CD4-positive, alpha-beta T cell treated with Interleukin-15 for 1 hour (primary cell): ENCODE data around the gene ICOSLG.
"Not testable (repeated sequence)": the region's sequence is repeated elsewhere in the genome, so short reads cannot be mapped to it uniquely, and the experiment has no call there.

Experiments
- DNase-seq: peaks from one replicate; pipeline ENCODE4 v3.0.0-alpha.2; 2020

Gene ICOSLG

DNA sequence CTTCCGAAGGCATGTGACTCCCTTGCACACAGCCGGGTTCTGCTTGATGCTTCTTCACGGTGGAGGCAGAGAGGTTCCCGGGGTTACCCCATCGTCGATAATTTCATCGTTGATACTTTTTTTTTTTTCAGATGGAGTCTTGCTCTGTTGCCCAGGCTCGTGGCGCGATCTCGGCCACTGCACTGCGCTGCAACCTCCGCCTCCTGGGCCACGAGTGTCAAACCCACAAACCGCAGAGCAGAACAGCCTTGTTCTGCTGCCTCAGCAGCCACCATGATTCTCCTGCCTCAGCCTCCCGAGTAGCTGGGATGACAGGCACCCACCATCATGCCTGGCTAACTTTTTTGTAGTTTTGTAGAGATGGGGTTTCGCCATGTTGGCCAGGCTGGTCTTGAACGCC is 20.1 kb downstream of the ICOSLG start:
- DNase-seq: not testable (repeated sequence)

DNA sequence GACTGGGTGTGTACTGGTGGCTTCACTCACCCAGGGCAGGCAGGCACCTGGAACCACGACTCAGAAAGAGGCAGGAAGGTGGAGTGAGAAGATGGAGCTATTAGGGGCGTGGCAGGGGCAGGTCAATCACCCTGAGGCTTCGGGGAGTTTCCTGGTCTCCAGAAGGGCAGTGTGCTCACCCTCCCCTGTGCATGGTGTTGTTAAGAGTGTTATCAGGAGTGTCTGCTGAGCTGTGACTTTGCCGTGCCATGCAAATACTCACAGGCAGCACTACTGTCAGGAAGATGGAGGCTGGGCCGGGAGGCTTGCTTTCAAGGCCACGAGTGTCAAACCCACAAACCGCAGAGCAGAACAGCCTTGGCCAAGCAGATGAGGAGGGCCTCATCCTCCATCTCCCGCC is 22.3 kb downstream of the ICOSLG start:
- not testable (repeated sequence) for DNase-seq

DNA sequence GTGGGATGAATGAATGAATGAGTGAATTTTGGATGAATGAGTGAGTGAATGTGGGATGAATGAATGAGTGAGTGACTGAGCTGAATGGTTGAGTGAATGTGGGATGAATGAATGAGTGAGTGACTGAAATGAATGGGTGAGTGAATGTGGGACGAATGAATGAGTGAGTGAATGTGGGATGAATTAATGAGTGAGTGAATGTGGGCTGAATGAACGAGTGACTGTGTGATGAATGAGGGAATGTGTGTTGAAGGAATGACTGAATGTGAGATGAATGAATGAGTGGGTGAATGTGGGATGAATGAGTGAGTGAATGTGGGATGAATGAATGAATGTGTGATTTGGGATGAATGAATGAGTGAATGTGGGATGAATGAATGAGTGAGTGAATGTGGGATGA is 28.8 kb downstream of the ICOSLG start:
- not testable (repeated sequence) for DNase-seq

DNA sequence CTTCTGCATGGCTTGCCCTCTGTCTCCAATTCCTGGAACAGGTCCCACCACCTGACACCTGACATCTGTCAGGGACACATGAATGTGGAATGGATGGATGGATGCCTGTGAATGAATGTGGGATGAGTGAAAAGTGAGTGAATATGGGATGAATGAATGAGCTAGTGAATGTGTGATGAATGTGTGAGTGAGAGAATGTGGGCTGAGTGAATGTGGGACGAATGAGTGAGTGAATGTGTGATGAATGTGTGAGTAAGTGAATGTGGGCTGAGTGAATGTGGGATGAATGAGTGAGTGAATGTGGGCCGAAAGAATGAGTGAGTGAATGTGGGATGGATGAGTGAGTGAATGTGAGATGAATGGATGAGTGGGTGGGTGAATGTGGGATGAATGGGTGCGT is 29.2 kb downstream of the ICOSLG start:
- DNase-seq: not testable (repeated sequence)

DNA sequence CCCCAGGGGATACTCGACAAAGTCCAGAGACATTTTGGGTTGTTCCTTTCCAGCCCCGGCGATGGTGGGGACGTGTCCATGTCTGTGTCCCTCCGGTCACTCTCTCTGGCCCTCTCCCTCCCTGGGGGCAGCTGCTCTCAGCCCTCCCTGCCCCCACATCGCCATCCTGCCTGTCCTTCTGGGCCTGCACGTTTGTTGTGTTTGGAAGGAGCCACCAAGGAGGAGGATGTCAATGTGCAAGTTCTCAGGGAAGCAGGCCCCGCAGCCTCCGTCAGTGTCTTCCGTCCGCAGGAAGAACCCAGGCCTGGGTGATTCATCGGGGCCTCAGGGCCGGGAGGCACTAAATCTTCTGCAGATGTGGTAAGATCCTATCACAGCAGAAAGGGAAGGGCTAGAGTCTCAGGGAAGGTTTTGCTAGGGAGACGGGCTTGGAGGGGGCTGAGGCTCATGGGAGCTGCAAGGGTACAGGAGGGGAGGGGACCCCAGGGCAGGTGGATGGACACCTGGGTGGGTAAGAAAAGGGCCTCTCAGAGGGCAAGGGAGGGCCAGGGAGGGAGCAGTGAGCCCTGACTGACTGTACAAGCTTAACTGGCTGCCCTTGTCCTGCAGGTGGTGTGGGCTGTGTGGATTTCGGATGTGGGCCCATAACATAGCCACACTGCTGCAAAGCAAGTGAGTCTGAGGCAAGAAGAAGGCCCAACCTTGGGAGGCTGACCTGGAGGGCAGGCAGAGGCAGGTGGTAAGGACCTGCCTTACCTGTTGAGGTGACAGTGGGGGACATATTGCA is 32.7 kb downstream of the ICOSLG start:
- peak; percentile 23 for DNase-seq

DNA sequence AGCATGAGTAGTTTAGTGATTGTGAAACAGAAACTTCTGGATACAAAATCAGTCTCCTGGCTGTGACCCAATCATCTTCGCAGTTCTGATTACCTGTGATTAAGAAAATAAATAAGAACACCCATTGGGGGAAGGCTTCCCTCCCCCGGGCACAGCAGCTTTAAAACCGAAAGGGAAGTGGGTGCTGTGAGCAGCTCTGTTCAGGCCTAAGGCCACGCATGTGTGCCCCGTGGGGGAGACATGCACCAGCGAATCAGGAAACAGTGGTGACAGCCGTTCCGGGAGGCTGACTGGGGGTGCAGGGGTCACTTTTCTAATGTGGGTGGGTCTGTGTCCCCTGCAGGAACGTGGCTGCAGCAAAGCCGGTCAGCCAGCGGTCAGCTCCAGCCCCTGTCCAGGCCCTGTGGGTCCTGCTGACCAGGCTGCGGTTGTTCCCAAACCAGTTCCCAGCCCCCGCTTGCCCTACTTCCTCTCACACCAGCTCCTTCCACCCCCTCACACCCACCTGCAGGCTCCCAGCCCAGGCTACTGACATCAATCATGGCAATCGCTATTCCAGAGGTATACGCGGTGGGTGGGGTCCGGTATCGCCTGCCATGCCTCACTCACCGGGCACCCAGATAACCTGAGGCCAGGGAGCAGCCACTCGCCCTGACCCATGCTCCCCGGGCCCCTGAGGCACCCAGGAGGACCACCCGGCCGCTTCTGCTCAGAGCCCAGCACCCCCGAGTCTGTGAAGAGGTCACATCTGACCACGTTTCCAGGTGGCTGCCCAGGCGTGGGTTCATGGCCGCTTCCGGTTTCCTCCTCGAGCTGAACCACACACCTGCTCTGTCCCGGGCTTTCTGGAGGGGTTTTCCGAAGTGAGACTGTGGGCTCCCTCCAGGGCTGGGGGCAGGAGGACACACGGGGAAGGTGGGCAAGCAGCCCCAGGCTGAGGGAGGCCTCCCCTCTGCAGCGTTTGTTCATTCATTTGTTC is 33.8 kb downstream of the ICOSLG start:
- DNase-seq: not testable (repeated sequence)

DNA sequence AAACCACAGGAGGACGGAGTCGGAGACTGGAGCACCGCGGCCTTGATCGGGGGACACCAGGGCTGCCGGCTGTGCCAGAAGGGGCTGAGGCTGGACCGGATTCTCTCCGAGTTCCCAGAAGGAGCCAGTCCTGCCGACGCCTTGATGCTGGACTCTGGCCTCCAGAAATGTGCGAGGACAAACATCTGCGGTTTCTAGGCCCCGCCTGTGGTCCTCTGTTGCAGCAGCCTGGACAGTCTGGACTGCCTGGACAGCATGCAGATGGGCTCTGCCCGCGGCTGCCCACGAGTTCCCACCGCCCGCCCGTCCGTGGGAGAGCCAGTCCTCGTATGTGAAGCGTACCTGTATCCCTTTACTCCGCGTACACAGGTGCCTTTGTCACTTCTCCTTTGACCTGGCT is 34.6 kb downstream of the ICOSLG start:
- not testable (repeated sequence) for DNase-seq

DNA sequence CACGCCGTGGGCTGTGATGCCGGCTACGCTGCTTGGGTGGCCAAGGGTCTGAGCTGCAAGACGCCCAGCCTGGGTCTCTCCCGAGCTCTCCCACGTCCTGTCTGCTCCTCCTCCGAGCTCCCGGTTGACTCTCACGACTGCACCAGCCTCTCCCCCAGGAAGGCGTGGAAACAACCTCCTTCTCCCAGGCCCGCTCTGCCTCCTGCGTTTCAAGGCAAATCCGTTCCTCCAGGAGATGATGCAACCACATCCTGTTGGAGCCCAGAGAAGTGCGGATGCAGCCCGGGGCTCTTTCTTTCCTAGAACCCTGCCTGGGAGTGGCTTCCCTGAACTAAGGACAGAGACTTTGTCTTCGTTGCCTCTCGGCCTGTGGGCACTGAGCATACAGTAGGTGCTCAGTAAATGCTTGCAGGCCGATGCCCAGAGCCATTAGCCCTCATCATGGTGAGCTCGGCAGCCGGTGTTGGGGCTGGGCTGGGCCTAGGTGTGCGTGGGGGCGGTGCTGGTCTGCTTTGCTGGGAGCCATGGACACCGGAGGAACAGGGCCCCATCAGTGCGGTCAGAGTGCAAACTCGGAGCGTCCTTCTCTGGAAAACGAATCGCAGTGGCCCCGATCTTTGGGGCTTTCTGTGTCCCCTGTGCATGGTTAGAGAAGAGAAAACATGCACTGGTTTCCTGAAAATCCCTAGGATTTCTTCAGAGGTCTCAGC is 38.0 kb downstream of the ICOSLG start:
- not testable (repeated sequence) for DNase-seq

DNA sequence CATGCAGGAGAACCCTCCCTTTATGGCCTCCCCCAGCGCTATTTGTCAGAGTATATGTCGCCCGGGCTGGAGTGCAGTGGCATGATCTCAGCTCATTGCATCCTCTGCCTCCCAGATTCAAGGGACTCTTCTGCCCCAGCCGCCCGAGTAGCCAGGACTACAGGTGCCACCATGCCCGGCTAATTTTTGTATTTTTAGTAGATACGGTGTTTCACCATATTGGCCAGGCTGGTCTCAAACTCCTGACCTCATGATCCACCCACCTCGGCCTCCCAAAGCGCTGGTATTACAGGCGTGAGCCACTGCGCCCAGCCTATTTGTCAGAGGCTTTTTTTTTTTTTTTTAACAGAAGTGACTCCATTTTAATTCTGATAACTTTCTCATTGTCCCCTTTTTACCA is 40.7 kb downstream of the ICOSLG start:
- DNase-seq: not testable (repeated sequence)

DNA sequence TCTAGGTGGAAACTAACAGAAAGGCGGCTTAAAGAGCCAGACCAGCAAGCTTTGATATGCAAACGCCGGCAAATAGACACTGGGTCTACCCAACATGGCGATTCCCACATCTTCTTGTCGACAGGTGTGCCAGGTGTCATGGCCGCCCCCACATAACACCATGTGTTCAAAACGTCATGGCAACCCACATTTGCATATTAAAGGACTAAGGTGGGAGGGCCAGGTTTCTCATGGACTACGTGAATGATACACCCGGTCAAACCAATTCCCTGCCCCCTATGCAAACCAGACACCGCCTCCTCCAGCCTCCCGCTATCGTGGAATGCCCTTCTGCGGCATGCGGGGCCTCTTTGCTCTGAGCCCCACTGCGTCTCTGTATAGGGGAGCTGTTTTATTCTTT is 41.3 kb downstream of the ICOSLG start:
- DNase-seq: no peak

DNA sequence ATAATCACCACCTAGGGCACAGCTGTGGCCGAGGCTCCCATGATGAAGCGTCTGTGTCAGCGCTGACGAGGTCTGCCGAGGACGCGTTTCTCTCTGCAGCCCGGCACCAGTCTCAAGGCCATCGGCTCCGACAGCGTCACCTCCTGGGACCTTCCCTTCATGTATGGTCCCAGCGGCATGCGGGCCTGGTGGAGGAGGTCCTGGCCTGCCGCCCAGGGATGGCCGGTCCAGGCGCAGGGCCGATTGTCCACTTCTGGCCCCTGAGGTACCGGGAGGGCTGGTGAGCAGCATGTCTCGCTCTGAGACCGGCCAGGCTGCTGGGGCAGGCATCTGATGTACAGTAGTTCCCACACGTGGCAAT is 43.6 kb downstream of the ICOSLG start:
- not testable (repeated sequence) for DNase-seq

DNA sequence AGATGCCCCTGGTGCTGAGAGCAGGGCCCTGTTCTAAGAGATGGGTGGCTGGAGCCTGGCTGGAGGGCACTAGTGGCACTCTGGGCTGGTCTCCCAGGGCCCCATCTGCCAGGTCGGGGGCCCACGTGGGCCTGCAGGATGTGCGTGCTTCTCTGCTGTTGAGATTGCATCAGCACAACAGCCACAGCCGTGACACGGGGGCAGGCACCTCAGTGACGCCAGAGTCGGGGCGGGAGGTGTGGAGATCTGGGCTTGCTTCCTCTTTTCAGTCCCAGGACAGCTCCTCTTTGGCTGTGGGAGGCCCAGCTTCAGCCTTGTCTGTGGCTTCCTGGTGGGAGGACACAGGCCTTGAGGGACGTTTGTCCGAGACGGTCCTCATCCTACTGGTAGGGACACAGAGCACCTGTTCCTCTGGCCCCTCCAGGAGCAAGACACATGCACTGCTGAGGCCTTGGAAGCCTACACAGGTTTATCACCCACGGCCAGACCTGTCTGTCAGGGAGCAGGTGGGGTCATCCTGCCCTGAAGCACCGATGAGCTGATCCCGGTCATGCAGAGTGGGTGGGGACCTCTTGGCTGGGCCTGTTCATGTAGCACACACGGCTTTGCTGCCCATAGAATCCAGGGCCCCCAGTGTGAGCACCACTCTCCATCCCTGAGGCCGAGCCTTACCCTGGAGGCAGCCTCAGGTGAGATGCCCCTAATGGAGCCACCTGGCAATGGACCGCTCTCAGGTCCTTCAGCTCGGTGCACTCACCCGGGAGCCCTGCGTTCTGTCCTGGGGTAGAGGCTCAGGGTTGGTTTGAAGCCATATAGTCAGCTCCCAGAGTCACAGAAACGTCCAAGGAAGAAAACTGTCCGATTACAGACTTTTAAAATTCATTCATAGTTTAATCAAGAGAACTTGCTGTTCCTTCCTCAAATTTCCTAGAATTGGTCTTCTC is 44.3 kb downstream of the ICOSLG start:
- DNase-seq: not testable (repeated sequence)

DNA sequence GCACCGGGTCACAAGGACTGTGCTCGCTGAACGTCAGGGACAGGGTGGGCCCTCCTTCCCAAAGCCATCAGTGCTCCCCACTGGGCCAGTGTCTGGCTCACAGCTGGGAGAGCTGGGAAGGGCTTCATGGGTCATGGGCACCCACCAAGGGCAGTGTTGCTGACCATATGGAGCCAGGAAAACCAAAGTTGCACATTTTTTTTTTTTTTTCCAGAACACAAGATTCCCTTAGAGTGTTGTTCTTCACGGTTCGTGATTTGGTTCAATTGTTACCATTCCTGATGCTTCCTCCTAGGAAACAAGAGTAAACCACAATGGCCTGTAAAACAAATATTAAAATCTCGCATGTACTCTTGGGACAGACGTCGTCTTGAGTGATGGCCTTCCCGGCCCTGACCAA is 45.9 kb downstream of the ICOSLG start:
- not testable (repeated sequence) for DNase-seq

DNA sequence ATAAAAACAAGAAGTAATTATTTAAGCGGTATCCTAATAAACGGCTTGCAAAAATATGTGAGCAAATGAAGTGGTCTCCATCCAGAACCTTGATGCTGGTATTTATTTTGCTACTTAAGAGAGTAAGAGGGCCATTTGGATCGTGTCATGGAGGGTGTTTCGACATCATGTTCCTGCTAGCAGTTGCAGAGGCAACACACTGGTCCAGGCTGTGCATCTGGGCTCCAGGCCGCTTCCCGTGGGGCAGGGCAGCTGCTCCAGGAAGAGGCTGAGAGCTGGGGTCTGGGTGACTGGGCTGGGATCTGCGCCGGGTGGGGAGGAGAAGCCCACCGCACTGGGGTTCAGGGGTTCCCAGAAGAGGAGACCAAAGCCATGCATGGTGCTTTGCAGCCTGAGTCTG is 46.3 kb downstream of the ICOSLG start:
- not testable (repeated sequence) for DNase-seq

DNA sequence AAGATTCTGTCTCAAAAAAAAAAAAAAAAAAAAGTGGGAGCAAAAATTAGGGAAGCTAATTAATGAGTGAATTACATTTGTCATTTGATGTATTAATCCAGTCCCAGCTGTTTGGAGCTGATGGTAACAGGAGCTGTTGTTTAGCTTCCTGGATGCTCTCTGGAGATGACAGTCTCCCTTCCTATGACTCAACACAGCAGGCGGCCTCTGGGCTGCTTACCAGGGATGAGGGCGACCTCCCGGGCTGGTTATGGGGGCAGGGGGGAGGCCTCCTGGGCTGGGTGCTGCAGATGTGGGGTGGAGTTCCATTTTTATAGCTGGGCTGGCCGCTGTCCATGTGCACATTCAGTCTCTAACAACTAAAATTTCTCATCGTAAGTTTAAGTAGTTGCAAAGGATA is 47.6 kb downstream of the ICOSLG start:
- DNase-seq: not testable (repeated sequence)

DNA sequence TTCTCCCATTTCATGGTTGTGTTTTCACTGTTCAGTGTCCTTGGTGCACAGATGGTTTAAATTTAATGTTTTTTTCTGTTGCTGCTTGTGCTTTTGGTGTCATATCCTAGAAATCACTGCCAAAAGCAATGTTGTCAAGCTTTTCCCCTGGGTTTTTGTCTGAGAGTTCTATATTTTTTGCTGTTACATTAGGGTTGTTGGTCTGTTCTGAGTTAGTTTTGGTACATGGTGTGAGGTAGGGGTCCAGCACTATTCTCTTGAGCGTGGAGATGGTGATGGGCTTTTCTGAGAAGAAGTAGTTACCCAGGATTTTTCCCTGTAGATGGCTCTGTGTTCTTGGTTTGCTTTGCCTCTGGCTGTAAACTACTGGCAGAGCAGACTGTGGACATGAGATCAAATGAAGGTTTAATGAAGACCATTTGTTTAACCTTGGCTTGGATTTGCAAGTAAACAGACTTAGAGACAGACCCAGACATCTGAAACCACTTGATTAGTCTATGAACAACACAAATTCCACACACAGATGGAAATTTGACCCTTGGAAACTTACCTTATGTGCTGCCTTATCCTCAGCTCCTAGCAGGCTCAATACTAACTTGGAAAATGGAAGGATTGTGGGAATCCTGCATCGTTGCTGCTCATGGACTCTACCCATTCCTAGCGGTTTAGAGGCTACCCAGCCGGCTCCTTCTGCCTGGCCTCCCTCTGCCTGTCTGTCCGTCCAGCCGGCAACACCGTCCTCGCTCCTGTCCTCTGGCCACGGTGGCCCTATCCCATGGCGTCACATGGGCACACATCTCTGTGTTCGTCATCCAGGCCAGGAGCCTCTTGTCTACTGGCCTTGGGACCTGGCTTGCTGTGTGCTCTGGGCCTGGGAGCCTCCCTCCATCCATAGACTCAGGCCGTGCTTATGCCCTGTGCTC is 50.1 kb downstream of the ICOSLG start:
- not testable (repeated sequence) for DNase-seq

DNA sequence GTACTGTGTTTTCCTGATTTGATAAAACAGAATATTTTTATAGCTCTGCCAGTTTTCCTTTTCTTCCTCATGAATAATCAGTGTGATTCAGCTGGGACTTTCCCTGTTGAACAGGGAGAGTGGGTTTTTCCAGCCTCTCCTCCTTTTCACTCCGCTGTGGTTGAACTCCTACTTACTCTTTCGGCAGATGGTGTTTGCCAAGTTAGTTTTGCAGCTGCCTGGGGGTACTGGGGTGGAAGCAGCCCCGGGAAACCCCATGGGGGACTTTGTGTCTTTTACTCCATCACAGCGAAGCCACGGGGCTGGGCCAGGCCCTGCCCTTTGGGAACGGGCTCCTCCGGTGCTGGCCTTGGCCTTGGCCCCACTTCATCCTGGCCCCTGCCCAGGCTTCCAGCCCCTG is 55.9 kb downstream of the ICOSLG start:
- DNase-seq: not testable (repeated sequence)

DNA sequence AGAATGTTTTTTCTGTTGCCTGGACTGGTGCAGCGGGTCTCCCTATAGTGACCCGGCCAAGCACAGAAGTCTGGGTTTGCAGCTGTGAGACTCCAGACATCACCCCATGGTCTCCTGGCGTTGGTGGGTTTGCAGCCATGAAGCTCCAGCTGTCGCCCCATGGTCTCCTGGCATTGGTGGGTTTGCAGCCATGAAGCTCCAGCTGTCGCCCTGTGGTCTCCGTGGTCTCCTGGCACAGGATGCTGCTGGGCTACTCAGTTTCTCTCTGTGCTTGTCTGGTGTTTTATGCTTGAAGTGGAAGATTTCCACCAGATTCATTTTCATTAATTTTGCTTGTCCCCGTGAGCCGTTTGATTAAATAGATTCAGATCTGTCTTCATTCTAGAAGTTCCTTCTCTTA is 58.5 kb downstream of the ICOSLG start:
- not testable (repeated sequence) for DNase-seq

DNA sequence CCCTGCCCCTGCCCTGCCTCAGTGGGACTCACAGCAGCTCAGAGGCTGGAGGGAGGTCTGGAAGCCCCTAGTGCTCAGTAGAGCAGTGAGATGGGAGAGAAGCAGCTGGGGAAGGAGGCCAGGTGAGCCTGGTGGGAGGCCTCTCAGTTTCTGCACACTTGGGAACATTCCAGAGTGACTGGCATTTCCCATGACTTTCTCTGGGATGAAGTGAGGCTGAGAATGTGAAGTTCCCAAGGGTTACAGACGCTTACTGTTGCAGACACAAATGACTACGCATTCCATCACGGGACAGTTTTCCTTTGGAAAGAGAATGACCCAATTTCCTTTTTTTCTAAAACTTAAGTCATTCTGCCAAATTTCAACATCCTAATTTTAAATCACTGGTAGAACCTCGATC is 59.2 kb downstream of the ICOSLG start:
- not testable (repeated sequence) for DNase-seq

DNA sequence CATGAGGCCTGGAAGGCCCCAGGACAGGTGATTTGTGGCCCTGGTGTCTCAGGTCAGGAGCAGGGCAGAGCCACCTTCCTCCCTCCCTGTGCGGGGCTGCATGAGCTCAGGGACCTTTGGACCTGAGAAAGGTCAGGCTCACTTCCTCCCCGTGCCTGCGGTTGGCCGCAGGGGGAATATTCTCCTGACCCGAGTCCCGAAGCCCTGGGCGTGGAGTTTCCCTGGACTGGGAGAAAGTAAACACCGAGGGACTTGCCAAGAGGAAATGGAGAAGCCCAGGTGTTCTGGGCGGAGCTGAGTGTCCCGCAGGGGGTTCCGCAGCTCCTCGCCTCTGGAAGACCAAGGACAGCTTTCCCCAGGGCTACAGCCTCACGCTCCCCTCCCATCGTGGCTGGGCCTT is 64.6 kb downstream of the ICOSLG start:
- DNase-seq: not testable (repeated sequence)

DNA sequence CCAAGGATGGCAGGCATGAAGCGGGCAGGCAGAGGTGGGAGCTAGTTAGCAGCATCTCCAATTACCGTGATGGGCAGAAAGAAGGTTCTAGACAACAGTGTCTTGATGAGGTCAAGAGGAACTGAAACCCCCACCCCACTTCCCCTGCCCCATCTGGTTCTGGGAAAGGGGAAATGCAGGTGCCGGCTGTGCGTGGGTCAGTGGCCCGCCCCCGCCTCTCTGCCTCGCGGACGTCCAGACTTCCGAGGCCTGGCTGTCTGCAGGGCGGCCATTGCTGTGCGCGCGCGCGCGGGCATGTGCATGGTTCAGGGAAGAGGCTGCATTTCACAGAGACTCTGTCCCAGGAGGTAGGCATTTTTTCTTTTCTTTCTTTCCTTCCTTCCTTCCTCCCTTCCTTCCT is 65.6 kb downstream of the ICOSLG start:
- peak; percentile 62 for DNase-seq
